ENCODE measurements around the gene HPSE2. TPM values are rescaled to one million over a fixed set of nuclear protein-coding genes. Genes with fewer than 3 reads are reported as not detected.

HPSE2 gene
- total and polyA plus RNA-seq, 2 of the 8 experiments (the other 6 are each of a cell fraction or from before 2014, with no cell fraction given): 0.41 to 0.58 TPM

- no peak for TF ChIP-seq SRF (IDR thresholded peaks at IDR 0.05; ENCODE audit: low read depth, low read length)
- TF ChIP-seq GABPA (IDR thresholded peaks at IDR 0.05; ENCODE audit: borderline replicate concordance, insufficient read depth, low read length): no peak
- no peak for TF ChIP-seq SAP30 (IDR thresholded peaks at IDR 0.05; ENCODE audit: insufficient read depth, insufficient replicate concordance, low read length)
Observed at GRCh38 chr10:98524124-98524523, 711.5 kb downstream of the HPSE2 start (continued).

Data from H1 (cell line).